GM18517 (cell line): ENCODE results near the gene GTF2A1L.
A peak's percentile ranks its signal among the peaks of the same experiment; 100 is the strongest.
"Not testable (repeated sequence)": the region's sequence is repeated elsewhere in the genome, so short reads cannot be mapped to it uniquely, and the experiment has no call there.

ENCODE experiments used
- ATAC-seq: cut with Tn5 transposase; IDR thresholded peaks from one replicate; pipeline ENCODE4 v1.9.1; 2021; ENCODE audit warnings: mild to moderate bottlenecking, moderate library complexity; ENCODE audit not compliant: unreplicated experiment

The GTF2A1L gene, protein sequence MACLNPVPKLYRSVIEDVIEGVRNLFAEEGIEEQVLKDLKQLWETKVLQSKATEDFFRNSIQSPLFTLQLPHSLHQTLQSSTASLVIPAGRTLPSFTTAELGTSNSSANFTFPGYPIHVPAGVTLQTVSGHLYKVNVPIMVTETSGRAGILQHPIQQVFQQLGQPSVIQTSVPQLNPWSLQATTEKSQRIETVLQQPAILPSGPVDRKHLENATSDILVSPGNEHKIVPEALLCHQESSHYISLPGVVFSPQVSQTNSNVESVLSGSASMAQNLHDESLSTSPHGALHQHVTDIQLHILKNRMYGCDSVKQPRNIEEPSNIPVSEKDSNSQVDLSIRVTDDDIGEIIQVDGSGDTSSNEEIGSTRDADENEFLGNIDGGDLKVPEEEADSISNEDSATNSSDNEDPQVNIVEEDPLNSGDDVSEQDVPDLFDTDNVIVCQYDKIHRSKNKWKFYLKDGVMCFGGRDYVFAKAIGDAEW

GRCh38 chr2:48617618-48618017 is at the start of gene GTF2A1L:
GTF2A1L (plus strand) TSS chr2:48617856; CDS start chr2:48617875, 19 bp downstream.
- no peak for ATAC-seq

- no peak for ATAC-seq
Measured at GRCh38 chr2:48568547-48568946, 49.1 kb upstream of the GTF2A1L start.

DNA sequence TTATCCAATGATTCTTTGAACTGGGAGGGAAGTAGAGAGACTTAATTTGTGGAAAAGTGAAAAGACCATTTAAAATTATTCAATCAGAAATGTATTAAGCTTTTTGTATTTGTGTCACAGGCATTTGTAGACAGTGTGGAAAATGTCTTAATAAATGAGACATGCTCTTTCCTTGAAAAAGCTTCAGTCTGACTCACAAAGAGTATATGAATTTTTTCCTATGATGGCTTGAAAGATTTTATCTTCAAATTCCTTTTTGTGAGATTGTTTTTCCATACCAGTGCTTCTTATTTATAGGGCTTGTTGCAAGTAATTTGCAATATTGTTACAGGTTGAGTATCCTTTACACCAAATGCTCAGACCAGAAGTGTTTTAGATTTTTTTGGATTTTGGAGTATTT is 48.2 kb upstream of the GTF2A1L start:
- no peak for ATAC-seq

DNA sequence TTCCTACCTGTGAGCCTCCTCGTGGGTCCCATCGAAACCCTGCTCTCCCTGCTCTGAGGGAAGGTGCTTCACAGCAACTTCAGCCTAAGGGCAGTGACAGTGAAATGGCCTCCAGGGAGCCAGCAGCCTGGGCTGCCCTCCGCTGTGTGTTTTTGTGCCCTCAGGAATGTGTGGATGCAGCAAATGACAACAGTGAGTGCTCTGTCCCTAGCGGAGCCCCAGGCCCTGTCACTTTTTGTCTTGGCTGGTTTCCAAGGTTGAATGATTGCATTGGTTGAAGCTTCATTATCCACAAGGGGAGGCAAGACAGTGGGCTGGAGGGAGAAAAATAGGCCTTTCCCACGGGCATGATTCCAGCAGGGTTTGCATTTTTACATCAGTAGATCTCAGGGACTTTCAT is 44.8 kb upstream of the GTF2A1L start:
- no peak for ATAC-seq

DNA sequence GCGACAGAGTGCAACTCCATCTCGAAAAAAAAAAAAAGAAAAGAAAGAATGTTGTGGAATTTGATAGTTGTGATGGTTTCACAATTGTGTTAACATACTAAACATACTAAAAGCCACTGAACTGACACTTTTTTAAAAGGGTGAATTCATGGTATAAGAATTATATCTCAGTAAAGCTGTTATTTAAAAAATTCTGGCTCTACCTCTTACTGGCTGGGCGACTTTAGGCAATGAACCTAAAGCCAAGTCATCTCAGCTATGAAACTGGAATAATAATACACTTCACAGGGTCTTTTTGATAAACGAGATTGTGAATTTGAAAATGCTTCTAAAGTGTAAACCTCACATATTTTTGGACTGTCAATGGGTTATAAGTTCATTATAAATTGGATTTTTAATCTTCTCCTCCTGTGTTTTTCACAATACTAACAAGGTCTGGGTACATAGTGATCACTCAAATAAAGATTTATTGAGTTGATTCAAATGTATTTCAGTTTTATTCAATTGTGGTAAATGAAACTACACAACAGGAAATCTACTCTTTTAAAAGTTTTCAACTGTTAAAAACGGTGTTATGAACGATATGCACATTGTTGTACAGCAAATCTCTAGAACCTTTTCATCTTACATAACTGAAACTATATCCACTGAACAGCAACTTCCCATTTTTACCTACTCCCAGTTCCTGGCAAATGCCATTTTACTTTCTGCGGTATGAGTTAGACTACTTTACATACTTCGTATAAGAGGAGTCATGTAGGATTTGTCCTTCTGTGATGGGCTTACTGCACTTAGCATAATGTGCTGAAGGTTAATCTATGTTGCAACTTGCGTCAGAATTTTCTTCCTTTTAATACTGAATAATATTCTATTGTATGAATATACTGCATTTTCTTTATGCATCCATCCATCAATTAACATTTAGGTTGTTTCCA is 43.0 kb upstream of the GTF2A1L start:
- no peak for ATAC-seq

DNA sequence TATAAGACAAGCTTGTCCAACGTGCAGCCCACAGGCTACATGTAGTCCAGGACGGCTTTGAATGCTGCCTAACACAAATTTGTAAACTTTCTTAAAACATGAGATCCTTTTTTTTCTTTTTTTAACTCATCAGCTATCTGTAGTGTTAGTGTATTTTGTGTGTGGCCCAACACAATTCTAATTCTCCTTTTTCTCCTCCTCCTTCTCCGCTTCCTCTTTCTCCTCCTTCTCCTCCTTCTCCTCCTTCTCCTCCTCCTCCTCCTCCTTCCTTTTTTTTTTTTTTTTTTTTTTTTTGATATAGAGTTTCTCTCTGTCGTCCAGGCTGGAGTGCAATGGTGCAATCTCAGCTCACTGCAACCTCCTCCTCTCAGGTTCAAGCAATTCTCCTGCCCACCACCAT is 39.3 kb upstream of the GTF2A1L start:
- no peak for ATAC-seq

DNA sequence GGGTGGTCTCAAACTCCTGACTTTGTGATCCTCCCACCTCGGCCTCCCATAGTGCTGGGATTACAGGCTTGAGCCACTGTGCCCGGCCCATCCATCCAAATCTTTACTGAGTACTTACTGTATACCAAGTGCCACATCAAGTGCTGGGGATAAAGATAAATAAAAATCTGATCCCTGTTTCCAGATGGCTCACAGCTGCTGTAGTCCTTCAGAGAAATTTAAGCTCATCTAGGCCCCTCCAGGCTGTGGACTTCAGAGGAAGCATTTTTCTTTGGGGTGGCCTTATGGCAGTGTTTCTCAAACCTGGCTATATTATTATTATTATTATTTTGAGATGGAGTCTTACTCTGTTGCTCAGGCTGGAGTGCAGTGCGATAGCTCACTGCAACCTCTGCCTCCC is 33.7 kb upstream of the GTF2A1L start:
- ATAC-seq: no peak

DNA sequence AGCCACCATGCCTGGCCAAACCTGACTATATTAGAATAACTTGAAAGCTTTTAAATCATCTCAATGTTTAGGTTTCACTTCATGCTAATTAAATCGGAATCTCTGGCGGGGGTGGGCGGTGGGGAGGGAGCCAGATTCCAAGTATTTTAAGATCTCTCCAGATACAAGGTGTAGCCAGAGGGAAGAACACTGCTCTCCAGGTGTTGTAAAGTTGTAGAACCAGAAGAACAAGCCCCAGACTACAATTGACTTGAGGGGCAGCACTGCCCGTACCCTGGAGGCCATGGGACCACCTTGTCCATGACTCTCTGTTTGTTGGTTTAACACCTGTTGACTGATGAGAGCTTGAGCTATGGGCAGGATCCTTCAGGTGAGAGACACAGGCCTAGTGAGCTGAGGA is 33.1 kb upstream of the GTF2A1L start:
- ATAC-seq: no peak

- ATAC-seq: no peak
Measured at GRCh38 chr2:48586433-48586832, 31.2 kb upstream of the GTF2A1L start.

- no peak for ATAC-seq
Measured at GRCh38 chr2:48587560-48587959, 30.1 kb upstream of the GTF2A1L start.

DNA sequence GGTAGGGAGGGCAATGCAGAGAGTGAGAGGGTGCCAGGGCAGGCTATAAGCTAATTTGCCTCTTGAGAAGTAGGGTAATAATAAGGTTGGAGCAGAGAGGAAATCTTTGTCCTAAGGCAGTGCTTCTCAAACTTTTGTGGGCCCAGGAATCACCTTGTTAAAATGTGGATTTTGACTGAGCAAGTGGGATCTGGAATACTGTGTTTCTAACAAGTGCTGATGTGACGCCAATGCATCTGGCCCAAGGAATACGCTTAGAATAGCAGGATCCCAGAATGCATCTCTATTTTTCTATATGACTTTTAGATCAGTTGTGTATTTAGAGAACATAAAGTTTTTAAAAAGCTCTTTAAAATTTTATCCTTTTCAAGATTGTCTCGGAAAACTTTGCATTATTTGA is 29.7 kb upstream of the GTF2A1L start:
- no peak for ATAC-seq

- no peak for ATAC-seq
Measured at GRCh38 chr2:48588745-48589144, 28.9 kb upstream of the GTF2A1L start.

DNA sequence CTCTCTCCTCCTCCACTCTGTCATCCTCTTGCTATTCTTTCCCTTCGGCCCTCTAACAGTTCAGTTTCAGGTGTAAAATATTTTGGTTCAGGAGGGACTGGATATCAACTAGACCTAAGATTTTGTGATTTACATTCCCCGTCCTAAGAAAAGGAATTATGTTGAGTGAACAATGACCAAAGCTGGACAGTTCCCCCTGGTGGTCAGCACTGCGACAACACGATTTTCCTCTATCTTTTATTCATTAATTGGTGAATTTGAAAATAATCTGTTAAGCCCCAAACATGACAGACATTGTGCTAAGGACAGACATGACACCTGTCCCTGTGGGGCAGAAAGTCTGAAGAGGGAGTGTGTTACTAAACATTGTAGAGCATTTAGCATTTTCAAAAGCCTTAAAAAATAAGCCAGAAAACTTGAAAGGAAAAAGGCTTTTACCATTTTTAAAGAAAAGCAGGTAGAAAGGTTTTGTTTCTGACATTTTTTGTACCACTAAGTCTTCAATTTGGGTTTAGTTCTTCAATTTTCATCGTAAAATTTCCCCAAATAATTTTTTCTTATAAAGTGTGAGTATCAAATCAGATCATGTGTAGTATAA is 28.4 kb upstream of the GTF2A1L start:
- no peak for ATAC-seq

- no peak for ATAC-seq
Measured at GRCh38 chr2:48590017-48590416, 27.6 kb upstream of the GTF2A1L start.

GRCh38 chr2:48592067-48592466 is 25.6 kb upstream of the GTF2A1L start:
- ATAC-seq: no peak

DNA sequence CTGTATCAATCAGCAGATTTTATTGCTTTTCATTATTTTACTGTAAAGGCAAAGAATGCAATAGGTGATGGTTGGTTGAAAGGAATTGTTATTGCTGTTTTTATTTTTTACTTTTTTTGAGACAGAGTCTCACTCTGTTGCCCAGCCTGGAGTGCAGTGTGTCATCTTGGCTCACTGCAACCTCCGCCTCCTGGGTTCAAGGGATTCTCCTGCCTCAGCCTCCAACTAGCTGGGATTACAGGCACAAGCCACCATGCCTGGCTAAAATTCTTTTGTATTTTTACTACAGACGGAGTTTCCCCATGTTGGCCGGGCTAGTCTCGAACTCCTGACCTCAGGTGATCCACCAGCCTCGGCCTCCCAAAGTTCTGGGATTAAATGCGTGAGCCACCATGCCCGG is 20.9 kb upstream of the GTF2A1L start:
- not testable (repeated sequence) for ATAC-seq

DNA sequence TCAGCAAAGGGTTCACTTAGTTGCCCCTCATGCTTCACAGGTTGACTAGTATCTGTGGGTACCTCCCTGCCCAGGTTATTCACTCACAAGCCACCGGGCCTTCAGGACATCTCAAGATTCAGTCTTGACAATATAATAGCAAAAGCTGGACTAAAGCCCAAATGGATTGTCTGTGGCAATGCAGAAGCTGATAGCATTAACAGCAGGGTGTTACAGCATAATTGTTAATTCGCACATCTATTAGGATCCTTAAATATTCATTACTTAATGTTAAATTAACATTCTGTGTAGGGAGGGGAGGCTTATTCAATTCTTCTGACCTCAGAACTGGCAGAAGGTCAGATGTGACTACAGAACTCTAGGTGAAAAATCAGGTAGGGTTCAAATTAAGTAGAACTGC is 20.2 kb upstream of the GTF2A1L start:
- no peak for ATAC-seq

- ATAC-seq: peak; percentile 57
Measured at GRCh38 chr2:48600204-48600813, 17.3 kb upstream of the GTF2A1L start.

- ATAC-seq: no peak
Measured at GRCh38 chr2:48600917-48601316, 16.7 kb upstream of the GTF2A1L start.

- no peak for ATAC-seq
Measured at GRCh38 chr2:48601349-48601748, 16.3 kb upstream of the GTF2A1L start.
